ENCODE measurements around the gene MPC2.

GRCh38 chr1:167923324-167924056 is 13.4 kb downstream of the MPC2 start:
- TF ChIP-seq POLR2AphosphoS5 (IDR thresholded peaks at IDR 0.05; ENCODE audit: low read depth, low read length) (no peak), POLR2A (IDR thresholded peaks at IDR 0.05; ENCODE audit: low read depth, low read length) (no peak), TAF1 (IDR thresholded peaks at IDR 0.05; ENCODE audit: borderline replicate concordance, low read depth, low read length) (no peak)

Measured in GM12892 (cell line).